ENCODE results near the gene CABP7.

The CABP7 gene

DNA sequence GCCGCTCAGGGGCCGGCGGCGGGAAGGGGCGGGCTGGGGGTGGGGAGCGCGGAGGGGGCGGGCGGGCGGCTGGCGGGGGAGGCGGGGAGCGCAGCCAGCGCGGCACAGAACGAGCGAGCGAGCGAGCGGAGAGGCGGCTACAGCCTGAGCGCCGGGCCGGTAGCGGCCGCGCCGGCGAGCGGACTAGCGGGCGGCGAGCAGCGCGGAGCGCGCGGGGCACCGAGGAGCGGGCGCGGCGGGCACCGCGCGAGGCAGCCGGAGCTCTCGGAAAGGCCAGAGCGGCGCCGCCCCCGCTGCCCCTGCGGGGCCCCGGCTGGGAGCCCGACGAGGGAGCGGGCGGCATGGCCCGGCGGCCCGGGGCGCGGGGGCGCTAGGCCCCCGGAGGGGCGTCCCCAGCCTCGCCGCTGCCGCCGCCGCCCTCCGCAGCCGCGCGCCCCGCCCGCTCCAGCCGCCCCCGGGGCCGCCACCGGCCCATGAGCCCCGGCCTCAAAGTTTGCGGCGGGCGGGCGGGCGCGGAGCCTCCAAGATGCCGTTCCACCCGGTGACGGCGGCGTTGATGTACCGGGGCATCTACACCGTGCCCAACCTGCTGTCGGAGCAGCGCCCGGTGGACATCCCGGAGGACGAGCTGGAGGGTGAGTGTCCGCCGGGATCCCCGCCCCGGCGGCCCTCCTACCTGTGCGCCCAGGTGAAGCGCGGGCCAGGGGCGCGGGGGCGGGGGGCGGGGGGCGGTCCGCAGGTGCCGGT lies at the start of gene CABP7:
CABP7 (plus strand) TSS at position 105 of the 747 bp plus-strand sequence; CDS start at position 527, 422 bp downstream.
- in situ Hi-C loops (cut with MboI; ENCODE audit: low sequenced_read_pairs), result no loop called here

DNA sequence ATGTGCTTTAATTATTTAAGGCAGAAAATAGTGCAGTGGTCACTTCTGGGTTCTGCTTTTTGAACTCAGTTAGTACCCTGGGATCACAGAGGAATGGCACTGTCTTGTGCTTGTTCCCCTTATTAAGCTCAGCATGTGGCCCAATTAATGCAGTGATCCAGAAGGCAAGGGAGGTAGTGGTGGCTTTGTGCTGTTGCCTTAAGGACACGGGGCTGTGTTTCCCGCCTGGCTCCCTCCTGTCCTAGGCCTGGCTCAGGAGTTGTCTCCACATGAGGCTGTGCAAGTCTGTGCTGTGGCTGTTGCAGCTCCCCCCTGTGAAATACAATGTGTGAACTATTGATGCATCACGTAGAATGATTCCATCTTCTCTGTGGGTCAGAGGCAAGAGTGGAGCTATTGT lies 49.2 kb upstream of the CABP7 start:
- in situ Hi-C loops (cut with MboI; ENCODE audit: low sequenced_read_pairs), result no loop called here

DNA sequence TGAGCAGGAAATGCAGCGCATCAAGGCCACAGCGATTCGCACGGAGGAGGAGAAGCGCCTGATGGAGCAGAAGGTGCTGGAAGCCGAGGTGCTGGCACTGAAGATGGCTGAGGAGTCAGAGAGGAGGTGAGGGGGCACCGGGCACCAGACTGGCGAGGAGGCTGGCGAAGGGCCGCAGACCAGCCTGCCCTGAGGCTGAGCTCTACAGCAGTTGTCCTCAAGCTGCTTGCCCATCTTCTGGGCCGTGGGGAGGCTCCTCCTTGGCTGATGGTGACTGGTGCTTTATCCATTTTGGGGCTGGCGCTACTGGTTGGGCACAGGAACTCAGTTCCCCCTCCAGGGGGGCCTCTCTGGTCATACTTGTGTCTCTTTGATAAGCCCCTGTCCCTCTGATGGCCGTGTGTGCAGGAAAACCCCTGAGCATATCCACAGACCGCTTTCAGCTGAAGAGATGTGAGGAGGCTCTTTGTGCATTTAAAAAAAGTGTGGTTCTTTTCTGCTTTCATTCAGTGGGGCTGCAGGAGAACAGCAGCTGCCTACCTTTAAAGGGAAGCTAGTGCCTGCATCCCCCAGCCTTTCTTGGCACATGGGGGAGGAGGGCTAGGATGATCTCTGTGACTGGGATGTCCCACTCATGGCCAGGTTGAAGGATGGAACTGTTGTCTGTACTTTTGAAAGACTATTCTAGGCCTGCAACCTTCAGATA lies 46.3 kb upstream of the CABP7 start:
- in situ Hi-C loops (cut with MboI; ENCODE audit: low sequenced_read_pairs), result no loop called here

DNA sequence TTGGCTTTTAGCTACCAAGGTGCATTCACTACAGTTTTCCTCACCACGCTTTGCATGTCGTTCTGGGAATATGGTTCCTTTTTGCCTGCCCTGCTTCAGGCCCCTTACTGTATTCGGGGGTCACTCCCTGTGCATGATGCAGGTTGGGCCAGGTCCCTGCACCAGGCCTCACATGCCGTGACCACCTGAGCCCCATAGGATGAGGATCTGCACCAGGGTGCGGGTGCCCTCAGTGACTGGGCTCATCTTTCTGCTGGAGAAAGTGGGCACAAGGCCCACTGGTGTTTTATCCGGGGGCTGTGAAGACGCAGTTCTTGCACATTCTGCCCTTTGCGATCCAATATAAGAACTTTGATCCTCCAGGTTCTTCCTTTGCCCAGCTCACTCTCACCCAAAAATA lies 45.7 kb upstream of the CABP7 start:
- in situ Hi-C loops (cut with MboI; ENCODE audit: low sequenced_read_pairs), result no loop called here

DNA sequence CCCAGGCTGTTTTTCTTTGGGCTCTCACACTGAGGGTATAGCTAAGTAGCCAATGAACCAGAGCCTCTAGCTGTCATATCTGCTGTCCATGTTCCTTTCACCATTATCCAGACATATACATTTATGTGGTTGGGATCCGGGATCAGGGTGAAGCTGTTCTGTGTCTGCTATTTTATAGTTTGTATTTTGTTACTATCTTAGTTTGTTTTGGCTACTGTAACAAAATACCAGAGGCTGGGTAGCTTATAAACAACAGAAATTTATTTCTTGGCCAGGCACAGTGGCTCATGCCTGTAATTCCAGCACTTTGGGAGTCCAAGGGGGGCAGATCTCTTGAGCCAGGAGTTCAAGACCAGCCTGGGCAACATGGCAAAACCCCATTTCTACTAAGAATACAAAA lies 40.5 kb upstream of the CABP7 start:
- in situ Hi-C loops (cut with MboI; ENCODE audit: low sequenced_read_pairs), result no loop called here

DNA sequence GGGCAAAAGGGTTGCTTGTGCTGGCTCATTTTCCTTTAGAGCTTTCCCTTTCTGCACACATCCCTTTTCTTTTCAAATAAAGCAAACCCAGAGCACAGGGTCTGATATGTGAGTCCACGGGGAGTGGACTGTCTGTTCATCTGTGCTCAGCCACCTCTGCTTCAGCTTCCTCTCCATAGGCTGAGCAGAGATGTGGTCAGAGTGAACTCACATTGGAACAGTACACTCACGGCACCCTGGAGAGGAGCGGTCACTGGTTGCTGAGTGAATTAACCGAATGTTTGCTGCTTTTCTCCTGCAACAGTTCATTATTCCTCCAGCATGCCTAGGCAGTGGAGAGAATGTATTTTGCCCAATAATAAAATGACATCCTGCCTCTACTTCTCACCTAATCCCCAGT lies 36.3 kb upstream of the CABP7 start:
- in situ Hi-C loops (cut with MboI; ENCODE audit: low sequenced_read_pairs), result no loop called here

DNA sequence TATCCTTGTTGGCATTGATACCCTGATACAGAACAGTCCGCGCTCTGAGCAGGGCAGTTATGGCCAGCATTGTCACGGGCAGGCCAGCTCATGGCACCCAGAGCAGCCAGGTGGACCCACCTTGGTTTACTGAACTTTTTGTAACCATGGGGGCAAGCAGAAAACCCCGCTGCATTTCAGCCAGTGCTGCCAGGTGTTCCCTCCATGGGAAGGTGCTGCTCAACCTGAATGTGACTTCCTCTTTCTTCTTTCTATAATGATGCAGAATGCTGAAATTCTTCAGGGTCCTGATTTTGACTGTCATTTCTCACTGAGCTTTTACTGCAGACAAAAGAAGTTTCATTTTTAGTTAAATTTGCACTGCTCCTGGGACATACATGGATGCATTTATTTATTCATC lies 35.6 kb upstream of the CABP7 start:
- in situ Hi-C loops (cut with MboI; ENCODE audit: low sequenced_read_pairs), result no loop called here

DNA sequence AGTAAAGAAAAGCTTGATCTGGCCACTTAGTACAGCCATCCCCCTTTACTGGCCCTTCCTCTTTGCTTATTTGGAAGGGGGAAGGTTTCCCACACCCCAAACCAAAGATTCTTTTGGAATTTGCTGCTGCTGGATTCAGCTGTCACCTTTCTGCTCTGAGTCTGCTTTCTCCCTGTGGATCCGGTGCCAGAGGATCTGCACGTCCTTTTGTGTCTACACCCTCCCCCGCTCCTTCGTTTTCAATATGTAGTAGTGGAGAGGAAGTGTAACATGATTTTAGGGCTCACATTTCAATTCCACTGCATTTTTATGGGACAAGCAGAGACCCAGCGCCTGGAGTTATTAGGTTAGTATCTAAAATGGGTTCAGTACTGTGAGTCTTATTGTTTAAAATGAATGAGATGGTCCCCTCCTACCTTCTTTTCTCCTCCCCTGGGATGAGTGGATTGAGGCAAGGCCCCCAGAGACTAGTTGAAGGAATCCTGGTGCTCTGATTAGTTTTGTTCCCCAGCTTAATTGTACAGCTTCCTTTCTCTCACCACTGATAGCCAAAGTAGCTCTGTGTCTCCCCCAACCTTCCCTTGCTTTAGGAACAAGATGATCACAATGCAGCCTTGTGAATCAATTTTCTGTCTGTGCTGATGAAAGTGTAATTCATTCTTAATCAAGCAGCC lies 30.5 kb upstream of the CABP7 start:
- in situ Hi-C loops (cut with MboI; ENCODE audit: low sequenced_read_pairs), result no loop called here

DNA sequence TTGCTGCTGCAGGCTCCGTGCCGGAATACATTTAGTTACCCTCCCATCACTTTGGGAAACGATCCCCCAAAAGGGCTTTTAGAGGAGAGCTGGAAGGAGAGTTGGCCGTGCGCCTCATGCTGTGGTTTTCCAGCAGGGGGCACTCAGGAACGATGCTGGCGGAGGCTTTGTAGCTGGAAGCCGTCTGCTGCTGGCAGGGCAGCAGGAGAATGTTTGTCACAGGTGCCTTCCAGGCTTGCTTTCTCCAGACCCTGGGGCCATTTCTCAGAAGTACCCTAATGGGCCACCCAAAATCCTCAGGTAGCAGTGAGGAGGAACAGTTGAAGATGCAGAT lies 30.0 kb upstream of the CABP7 start:
- in situ Hi-C loops (cut with MboI; ENCODE audit: low sequenced_read_pairs), result no loop called here

DNA sequence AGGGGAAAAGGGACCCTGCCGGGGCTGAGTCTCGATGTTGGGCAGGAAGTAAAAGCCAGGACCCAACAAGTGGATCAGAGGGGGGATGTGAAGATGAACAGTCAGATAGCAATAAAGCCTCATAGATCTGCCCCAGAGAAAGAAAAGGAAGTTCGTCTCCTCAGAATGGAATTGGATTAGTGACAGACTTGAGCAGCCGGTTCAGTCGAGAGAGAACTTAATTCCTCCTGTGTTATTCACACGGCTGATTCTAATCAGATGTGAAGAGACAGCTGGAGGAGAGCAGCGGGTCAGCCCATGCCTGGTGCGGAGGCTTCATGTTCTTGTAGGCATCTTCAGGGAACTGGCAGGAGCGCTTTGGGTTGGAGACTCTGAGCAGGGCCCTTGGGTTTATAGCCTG lies 29.3 kb upstream of the CABP7 start:
- in situ Hi-C loops (cut with MboI; ENCODE audit: low sequenced_read_pairs), result no loop called here

DNA sequence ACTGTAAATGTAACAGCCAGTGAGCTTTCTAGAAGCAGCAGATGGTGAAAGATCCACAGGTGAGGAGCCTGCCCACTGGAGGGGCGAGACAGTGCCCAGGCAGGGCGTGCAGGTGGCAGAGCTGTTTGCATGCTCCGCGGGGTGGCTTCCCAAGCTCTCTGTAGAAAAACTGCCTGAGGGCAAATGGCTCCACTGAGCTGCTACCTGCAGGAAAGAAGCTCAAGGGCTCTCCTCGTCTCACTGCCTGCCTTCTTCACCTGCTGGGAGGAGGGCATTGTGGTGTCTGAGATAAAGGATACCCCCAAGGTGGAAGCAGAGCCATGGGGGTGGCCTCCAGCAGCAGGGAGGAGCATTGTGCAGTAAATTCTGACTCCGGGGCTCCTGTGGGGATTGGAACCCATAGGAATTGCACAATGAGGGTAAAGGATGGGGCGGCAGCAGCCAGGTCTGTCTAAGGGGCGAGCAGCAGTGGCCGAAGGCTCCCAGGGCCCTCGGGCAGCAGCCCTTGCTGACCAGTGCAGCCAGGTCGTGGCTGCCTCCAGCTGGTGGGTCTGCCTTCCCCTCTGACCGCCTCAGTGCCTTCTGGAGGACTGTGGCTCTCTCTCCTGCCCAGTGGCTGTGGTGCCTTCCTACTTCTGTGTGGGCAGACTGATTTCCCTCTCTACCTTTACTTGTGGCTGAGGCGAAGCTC lies 28.0 kb upstream of the CABP7 start:
- in situ Hi-C loops (cut with MboI; ENCODE audit: low sequenced_read_pairs), result no loop called here

DNA sequence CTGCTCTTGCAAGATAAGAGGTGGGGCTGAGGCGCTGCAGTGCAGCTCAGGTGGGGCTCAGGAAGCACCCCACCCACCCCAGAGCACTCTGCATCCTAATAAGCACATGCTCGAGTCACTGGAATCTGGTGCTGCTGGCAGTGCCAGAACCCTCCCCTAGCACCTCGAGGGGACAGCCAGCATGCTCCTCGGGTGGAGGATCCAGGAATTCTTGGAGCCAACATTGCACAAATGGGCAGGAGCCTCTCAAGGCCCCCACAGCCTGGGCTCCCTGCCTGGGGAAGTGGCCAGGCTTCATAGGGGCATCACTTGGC lies 27.5 kb upstream of the CABP7 start:
- in situ Hi-C loops (cut with MboI; ENCODE audit: low sequenced_read_pairs), result no loop called here

DNA sequence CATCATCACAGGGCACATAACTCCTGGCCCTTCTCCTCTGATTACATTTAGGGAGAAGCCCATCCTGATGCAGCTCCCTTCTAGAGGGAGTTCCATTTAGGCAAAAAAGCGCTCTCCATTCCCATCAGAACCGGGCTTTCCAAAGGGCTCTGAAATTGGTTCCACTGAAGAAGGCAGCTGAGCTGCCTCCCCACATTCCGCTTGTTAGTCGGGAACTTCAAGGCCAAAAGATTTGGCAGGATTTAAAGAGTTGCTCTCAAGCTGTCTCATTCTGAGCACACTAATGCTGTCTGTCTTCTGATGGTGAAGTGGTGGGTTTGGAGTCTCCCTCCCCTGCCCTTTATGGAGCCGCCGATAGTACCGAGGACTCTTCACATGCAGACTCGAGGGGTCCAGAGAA lies 26.6 kb upstream of the CABP7 start:
- in situ Hi-C loops (cut with MboI; ENCODE audit: low sequenced_read_pairs), result no loop called here

DNA sequence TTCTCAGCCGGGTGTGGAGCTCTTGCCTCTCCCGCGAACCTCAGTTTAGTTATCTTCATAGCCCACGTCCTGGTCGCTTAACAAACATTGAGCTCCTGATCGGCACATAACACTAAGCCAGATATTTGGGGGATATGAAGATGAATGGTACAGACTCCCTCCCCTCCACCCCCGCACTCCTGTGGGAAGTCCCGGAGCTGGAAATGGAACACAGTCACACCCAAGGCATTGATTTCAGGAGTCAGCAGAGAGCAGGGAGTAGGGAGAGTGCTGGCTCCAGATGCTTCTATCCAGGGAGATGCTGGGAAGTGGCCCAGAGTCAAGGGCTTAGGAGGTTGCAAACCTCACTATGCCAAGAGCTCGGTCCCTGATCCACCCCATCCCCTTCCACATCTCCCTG lies 26.1 kb upstream of the CABP7 start:
- in situ Hi-C loops (cut with MboI; ENCODE audit: low sequenced_read_pairs), result no loop called here

DNA sequence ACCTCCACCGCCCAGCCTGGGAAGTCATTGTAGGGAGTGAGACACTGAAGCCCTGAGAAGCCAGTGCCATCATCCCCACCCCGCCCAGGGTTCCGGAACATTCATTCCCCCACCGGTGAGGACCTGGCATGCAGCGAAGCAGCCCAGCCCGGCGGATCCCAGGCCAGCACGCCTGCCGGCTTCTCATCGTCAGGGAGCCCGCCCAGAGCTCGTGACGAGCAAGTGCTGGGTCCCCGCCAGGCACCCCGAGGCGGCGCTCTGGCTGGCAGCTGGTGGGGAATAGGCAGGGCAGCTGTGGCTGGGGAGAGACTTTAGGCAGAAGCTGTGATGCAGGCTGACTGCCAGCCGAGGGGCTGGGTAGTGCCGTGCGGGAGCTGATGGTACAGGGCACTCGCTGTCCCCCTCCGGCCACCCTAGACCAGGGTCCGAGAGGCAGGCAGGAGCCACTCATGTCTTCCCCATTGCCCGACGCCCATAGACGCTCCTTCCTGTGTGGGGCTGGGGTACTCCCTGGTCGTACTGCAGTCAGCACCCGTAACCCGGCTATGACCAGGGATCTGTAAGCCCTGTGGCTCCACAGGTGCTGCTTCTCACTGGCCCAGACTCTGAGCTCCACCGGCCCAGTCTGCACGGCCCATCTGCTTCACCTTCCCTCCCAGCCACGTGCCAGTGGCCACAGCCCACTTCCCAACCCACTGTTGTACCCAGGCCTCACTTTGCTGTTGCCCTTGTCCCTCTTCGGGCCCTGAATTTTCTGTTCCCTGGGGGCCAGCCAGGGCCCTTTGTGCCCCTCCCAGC lies 24.5 kb upstream of the CABP7 start:
- in situ Hi-C loops (cut with MboI; ENCODE audit: low sequenced_read_pairs), result no loop called here

DNA sequence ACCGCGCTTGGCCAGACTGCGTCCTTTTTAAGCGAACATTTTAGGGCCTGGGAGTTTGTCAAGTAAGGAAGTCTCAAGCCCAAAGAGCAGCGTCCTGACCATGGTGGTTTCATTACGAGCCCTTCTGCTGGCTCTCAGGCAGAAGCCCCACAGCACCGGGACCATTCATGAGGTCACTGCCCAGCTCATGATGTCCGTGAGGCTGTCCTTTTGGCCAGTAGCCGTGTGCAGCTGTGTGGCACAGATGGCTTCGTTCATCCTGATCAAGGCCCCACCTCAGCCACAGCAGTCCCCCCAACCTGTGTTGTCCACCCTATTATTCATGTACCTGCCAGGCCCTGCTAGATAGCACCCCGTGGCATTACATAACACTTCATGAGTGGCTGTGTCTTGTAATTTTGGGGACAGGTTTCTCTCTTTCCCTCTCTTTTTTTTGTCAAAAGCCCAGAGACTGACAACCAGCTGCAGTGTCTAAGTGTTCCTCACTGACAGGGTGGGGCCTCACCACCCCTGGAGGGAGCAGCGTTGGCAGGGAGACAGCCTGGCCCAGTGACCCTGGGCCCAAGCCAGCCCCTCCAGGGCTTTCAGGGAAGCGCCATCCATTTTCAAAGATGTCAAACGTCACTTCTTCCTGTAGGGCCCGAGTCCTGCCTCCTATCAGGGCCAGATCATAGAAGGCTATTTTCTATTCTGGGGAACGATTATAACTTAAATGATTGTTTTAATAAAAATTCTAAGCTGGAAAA lies 21.8 kb upstream of the CABP7 start:
- in situ Hi-C loops (cut with MboI; ENCODE audit: low sequenced_read_pairs), result no loop called here

DNA sequence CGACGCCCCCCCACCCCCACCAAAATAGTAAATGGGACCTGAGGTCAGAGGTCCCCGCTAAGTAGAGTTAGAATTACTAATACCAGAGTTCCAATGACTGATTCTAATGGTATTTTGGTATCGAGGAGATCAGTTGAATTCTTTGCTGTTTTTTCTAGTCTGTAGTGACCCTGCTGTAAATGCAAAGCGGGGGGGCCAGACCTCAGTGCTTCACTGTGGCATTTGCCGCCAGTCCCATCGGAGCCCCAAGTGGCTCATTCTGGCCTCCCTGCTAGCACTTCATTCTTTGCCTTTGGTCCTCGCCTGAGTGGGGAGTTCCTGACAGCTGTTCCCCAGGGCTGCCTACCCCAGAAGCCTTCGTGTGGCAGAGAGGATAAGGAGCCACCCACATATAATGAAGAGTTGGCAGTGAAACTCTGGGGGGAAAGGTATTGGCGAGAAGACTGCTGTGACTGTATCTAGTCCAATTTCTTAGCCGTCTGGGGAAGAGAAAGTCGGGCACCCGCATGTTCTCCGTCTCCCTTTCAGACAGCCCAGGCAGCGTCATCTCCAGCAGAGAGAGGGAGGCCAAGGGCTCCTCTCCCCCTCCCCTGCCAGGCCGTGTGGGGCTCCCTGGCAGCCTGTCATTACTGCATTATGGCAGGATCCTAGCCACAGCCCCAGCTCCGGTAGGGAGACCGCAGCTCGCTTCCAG lies 19.4 kb upstream of the CABP7 start:
- in situ Hi-C loops (cut with MboI; ENCODE audit: low sequenced_read_pairs), result no loop called here

DNA sequence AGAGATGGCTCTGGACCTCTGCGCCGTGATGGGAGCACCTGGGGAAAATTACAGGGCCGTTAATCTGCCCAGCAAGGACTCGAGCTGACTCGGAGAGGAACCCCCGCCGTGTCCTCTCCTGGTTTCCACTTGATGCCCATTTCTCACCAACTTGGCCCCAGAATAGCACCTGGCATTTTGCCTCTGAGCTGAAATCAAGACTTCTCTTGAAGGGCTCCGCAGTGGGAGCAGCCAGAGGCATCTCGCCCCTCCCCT lies 19.0 kb upstream of the CABP7 start:
- in situ Hi-C loops (cut with MboI; ENCODE audit: low sequenced_read_pairs), result no loop called here

DNA sequence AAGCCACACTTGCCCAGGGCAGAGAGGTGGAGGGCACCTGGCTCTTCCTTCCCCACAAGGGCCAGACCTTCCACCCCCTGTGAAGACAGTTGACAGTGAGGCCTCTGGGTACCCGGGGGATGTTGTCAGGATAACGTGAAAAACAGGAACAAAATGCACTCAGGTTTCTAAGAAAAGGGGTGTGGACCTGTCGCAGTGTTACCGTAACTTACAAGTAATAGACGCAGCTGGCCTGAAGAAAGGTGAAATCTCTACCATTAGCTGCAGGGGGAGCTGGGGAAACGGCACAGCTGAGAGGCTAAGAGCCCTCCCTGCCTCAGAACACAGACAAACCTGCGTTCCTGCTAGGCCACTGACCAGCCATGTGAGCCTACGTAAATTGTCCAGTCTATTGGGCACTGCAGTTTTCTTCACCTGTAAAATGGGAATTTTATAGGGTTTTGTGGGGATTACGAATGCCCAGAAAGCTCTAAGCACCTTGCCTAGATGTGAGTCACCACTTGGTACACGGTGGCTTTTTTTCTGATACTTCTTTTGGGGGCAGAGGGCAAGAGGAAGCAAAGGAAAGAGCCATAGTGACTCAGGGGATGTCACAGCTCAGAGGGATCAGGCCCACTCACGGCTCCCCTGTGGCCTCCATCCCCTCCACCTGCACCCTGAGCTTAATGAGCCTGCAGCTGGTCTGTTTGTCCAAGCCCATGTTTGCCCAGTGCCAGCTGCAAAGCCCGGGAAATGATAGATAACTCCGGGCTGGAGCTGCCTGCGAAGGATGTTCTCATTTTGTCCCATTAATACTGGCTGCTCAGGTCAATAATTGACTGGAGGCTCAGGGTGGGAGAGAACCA lies 18.4 kb upstream of the CABP7 start:
- in situ Hi-C loops (cut with MboI; ENCODE audit: low sequenced_read_pairs), result no loop called here

All from HL-60/S4 treated with phorbol 12-myristate 13-acetate at 8.2 ng/mL for 4 days and 3 days (cell line).